GM19193 (cell line): ENCODE results near the gene BTBD16.

Experiments
- POLR2A ChIP-seq: IDR thresholded peaks from 4 replicates; pipeline ENCODE4 v1.6.1; 2011; ENCODE audit not compliant: insufficient read depth, insufficient read length; ENCODE audit errors: extremely low read depth

Gene BTBD16

GRCh38 chr10:122326385-122326784 lies 55.3 kb downstream of the BTBD16 start:
- TF ChIP-seq POLR2A: no peak

DNA sequence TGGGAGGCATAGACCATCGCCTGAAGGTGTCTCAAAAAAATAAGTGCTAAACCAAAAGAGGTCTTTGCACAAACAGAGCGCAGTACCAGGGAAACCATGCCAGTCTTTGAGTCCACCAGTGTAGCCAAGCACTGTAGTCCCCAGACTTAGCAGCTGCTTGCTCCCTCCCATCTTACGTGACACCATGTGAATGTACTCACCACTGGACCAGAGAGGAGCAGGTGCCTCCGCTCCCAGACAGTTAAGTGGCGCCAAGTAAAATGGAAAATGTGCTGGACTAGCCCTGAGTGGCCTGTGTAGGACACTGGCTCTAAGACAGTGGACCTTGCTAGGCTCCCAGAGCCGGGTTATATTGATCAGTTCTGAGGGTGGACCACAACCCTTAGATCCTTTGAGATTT lies 55.7 kb downstream of the BTBD16 start:
- TF ChIP-seq POLR2A: no peak

DNA sequence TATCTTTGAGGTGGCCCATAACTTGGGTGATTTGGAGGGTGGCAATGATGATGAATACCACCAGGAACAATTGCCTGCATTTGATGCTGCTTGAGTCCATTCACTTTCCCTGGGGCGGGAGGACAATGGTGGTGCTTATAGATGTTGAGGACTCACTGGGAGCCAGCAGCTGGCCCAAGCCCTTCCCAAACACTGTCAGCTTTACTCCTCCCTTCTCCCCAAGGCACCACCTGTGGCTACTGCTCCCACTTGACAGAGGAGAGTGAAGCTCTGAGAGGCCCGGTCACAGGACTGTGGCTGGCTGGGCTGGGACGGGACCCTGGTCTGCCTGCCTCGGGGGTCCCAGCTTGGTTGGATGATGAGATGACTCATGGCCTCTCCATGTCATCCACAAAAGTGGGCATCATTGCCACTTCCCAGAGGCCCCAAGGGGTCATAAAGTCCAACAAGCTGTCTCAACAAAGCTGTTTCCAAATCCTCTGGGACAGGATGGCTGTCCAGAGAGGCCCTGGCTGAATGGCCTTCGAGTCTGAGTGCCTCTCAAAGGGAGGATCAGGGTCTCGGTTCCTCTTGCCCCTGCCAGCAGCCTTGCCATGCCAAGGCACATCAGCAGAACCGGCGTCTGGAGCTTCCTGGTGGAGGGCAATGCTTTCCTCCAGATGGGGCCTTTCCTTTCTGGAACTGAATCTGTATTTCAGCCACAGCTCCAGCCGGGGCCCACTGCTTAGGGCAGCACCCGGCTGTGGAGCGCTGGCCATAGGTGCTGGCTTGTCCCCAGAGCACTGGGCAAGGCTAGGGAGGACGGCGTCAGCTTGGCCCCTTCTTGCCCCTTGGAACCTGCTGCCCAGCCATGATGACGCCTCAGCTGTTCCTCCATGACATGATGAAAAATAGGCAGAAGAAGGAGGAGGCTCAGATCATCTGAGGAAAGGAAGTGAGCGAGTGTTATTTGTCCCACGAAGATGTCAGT lies 56.4 kb downstream of the BTBD16 start:
- TF ChIP-seq POLR2A: no peak

DNA sequence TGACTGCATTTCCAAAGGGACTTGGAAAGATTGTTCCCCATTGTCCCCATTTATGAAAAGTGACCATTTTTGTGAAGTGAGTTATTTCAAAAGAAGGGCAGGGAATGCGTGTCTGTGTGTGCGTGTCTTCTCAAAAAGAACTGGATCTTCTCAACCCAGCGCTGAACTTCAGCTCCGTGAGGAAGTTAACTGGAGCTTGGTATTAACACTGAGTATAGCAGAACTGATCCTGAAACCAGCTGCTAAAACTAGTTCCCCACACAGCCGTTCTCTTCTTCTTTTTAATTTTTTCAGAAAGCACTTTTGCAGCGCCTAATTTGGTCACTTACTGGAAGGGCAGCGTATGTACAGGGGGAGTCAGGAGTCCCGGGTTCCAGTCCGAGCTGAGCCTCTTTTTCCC lies 57.6 kb downstream of the BTBD16 start:
- TF ChIP-seq POLR2A: no peak

DNA sequence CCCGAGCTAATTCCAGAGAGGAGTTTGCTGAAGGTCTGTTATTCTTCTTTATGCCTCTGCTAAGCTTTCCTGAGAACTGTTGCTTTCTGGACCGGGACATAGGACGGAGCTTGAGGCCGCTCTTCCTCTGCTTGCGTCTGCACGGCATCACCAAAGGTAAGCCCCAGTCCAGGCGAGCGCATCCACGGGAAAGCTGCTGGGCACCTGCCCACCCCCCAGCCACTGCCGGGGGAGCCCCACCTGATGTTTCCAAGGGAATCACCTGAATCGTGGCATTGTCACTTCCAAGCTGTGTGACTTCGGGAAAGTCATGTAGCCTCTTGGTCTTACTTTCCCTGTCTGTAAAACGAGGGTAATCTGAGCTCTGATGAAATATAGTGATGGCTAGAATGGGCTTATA lies 58.3 kb downstream of the BTBD16 start:
- no peak for TF ChIP-seq POLR2A

GRCh38 chr10:122331100-122331499 lies 60.0 kb downstream of the BTBD16 start:
- TF ChIP-seq POLR2A: no peak

GRCh38 chr10:122331615-122332446 lies 60.7 kb downstream of the BTBD16 start:
- TF ChIP-seq POLR2A: no peak

DNA sequence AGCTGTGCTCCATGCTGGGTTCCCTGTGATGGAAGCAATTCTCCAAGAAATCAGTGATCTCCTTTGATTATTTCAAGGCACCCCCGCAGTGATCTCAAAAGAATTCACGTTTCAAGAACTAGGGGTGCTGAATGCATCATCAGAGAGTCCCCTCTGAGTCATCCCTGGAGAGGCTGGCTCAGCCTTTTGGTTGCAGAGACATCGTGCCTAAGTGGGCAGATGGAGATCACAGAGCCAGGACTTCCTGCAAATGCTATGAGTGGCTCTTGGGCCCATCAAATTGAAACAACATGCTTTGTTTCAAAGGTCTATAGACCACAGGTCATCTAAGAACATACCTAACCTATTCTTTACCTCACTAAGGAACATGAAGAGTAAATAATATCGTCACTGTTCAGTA lies 61.9 kb downstream of the BTBD16 start:
- no peak for TF ChIP-seq POLR2A

DNA sequence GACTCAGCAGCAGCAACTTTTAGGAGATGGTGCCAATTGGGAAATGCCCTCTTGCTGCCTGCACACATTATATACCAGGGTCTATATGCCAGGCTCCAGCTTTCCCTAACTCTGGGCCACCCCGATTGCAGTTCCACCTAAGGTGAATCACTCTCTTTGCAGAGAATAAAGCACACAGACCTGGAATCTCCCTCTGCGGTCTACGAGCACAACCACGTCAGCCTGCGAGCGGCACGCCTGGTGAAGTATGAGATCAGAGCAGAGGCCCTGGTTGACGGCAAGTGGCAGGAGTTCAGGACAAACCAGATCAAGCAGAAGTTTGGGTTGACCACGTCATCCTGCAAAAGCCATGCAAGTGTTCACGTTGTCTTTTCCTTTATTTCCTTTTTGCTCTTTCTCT lies 65.2 kb downstream of the BTBD16 start:
- no peak for TF ChIP-seq POLR2A

DNA sequence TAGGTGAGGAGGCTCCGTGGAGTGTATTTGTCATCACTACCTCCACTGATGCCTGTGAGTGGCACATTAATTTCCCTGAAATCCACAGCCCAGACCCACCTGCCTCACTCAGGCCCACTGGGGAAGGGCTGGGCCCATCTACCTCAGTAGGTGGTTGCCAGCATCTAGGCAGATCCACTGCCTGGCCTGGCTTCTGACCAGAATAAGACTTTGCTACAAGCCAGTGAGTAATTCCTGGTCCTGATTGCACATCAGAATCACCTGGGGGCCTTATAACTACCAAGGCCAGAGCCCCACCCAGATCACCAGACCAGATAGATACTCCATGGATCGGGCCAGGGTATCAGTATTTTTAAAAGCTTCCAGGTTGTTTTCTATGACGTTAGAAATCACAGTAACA lies 65.9 kb downstream of the BTBD16 start:
- no peak for TF ChIP-seq POLR2A

DNA sequence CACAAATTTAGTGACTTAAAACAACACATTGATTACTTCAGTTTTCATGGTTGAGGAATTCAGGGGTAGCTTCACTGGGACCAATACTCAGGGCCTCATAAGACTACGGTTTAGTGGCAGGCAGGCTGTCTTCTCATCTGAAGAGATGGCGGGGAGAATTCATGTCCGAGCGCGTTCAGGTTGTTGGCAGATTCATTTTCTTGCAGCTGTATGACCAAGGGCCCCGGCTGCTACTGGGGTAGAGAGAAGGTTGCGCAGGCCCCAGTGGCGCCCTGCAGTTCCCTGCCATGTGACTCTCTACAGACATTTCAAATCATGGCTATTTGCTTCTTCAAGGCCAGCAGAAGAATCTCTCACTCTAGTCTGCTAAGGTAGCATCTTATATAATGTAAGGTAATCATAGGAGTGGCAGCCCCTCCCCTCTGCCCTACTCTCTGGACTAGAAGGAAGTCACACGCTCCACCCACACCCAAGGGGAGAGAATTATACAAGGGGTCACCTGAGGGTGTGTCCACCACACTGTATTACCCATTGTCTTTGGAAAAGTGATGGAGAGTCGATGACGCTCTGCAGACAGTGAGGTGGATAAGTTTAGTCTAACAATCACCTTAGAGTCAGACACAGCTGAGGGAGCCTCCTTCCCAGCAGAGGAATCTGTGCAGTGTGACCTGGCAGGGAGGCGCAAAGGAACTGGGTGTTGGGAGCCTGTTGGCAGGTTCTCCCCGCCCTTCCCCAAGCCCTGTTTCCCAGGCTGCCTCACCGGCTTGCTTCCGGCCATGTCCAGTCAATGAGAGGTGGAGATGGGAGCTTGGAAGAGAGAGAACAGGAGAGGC lies 67.7 kb downstream of the BTBD16 start:
- TF ChIP-seq POLR2A: no peak

DNA sequence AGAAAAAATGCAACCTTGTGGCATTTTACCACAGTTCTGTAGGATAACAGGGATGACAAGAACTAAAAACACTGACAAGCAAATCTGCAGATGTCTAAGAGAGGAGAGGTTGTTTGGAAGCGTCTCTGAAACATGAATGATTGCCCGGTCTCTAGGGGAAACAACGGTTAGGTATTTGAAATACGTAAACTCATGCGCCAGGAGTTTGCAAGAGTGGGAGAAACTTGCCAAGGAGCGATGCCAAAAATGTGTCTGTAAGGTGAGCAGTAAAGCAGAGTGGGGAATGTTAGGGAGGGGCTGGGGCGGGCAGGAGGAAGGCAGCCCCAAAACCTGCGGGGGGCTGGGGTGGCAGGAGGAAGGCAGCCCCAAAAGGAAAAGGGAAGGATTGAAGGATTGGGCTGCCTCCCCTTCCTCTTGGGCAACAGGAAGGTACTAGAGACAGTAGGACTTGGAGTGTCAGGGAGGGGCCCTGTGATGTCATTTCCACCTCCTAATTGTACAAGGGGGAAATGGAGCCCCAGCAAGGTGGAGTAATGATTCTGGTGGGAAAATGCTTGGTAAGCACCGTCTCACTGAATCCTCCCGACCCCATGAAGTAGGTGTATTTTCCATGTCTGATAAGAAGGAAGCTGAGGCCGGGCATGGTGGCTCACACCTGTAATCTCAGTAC lies 70.2 kb downstream of the BTBD16 start:
- no peak for TF ChIP-seq POLR2A

GRCh38 chr10:122342293-122343134 lies 71.4 kb downstream of the BTBD16 start:
- TF ChIP-seq POLR2A: no peak

DNA sequence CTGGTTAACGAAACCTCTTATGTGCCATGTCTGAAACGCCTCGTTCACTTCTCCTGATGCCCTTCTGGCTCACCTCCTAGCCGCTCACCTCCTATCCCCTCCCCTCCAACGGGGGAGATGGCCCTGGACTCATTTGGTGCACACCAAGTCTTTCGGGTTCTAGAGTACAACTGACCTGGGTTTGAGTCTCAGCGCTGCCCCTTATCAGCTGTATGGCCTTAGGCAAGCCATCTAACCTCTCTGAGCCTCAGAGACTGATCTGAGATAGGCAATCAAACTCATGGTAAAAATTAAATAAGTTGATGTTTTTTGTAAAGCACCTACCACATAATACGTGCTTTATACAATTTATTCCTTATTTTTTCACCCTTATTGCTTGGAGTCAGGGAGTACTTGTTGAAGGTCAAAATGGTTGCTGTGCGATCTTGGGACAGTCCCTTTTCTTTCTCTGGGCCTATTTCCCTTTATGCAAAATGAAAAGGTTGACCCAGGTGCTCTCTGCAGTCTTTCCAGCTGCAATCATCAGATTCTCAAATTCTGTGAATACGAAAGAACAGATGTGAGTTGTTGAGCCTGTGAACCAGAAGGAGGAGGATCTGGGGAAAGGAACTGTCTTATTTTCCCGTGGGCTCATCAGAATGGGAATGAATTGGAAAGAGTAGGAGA lies 72.2 kb downstream of the BTBD16 start:
- TF ChIP-seq POLR2A: no peak

GRCh38 chr10:122343936-122344335 lies 72.8 kb downstream of the BTBD16 start:
- TF ChIP-seq POLR2A: no peak
